A673 (cell line): ENCODE measurements around the gene SAP30L.

Experiments
- CTCF ChIP-seq: fragments of 300-800, 200-600 bp; sonication (generic); conservative IDR thresholded peaks from 2 replicates; pipeline ENCODE4 v1.5.1; 2017; ENCODE audit warnings: low read depth, mild to moderate bottlenecking, antibody characterized with exemption, low read length, moderate library complexity, mixed read lengths
- EZH2 ChIP-seq: fragments of 200-600 bp; sonication (generic); IDR thresholded peaks from 2 replicates; pipeline ENCODE4 v1.6.1; 2017; ENCODE audit warnings: borderline replicate concordance, low read depth, mild to moderate bottlenecking, mixed read lengths, antibody characterized with exemption, low read length; ENCODE audit not compliant: poor library complexity, severe bottlenecking

- TF ChIP-seq CTCF, result no peak
- TF ChIP-seq EZH2, result no peak
Measured at GRCh38 chr5:154403776-154404387, 41.9 kb upstream of the SAP30L start.
